ENCODE results near the gene ROR1.

DNA sequence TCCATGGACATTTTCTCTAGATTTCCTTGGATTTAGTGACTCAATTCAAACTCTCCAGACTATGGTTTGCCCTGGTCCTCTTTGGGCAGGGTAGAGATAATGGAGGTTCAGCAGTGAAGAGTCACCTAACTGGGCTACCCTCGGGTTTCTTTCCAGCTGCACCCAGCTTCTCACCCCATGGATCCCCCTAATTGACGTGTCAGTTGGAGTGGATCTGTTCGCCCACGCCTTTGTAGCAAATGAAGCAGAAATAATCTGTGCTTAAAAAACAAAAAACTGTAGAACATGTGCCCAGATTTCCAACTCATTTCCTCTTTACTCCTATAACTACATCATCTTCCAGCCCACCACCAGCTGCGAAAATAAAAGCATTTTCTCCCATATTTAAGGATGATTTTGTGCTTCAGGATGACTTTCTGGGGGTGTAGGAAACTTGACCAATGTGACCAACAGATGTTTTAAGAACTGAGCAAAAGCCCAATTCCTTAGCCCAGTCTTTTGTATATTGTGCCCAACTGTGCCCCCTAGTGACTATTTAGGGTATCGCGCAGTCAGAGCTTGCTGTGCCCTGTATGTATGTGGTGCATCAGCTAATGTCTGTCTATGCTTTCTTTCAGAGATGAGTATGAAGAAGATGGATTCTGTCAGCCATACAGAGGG is 363.1 kb downstream of the ROR1 start:
- TF ChIP-seq CTCF (IDR thresholded peaks at IDR 0.05) (peak; percentile 81 to 92 (median 90)), POLR2A (IDR thresholded peaks at IDR 0.05) (no peak)

Data from testis (tissue), 2 donors.